NB4 (cell line): Measurements from ENCODE around the gene HTRA3.

Source experiments
- POLR2A ChIP-seq: IDR thresholded peaks from 2 replicates; pipeline ENCODE4 v1.6.1; 2011; ENCODE audit warnings: mild to moderate bottlenecking; ENCODE audit not compliant: insufficient read length; ENCODE audit errors: extremely low read depth
- TF ChIP-seq, protein P1 (sequence below): IDR thresholded peaks from one replicate; pipeline ENCODE4 v1.5.1; 2012; ENCODE audit warnings: low read depth, low read length

DNA sequence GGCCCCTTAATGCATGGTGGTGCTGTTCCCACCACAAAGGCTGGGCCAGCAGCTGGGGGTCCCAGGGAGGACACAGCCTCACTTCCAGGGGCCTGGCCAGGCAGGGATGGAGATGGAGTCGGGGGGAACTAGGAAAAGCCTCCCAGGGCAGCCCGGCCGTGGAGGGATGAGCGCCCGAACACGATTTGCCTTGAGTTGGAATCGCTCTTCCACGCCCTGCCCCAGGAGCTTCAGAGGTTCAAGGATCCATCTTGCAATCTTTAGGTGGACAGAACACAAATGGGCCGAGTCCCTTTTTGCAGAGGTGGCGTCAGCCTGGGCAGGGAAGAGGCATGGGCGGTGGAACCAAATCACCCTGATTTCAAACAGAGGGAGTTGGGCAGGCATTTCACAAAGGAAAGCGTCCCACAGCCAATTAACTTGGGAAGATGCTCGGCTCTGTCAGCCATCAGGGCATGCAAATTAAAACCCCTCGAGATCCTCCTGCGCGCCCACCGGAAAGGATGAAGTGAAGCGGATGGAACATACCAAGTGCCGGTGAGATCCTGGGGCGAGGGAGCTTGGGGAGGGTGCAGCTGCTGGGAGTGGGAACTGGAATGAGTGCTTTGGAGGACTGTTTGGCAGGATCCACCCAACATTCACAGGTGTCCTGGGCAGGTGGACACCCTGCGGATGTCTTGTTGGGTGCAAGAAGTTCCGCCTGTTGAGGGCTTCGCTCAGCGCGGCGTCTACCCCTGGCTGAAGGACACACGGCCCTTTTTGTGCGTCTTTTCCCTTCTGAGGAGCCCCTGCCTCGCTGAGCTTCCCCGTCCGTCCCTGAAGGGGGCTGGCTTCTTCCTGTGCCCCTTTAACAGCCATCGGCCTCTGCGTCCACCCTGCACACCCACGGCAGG, 75.7 kb downstream of the HTRA3 start:
- TF ChIP-seq POLR2A: no peak
- TF ChIP-seq, protein P1, sequence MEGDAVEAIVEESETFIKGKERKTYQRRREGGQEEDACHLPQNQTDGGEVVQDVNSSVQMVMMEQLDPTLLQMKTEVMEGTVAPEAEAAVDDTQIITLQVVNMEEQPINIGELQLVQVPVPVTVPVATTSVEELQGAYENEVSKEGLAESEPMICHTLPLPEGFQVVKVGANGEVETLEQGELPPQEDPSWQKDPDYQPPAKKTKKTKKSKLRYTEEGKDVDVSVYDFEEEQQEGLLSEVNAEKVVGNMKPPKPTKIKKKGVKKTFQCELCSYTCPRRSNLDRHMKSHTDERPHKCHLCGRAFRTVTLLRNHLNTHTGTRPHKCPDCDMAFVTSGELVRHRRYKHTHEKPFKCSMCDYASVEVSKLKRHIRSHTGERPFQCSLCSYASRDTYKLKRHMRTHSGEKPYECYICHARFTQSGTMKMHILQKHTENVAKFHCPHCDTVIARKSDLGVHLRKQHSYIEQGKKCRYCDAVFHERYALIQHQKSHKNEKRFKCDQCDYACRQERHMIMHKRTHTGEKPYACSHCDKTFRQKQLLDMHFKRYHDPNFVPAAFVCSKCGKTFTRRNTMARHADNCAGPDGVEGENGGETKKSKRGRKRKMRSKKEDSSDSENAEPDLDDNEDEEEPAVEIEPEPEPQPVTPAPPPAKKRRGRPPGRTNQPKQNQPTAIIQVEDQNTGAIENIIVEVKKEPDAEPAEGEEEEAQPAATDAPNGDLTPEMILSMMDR: no peak
